ENCODE results near the gene DHX35. TPM values are rescaled to one million over a fixed set of nuclear protein-coding genes. Genes with fewer than 3 reads are reported as not detected.

Gene DHX35
- total and polyA plus RNA-seq, 9 donors: 11.2 to 14.5 (median 12.0) TPM

DNA sequence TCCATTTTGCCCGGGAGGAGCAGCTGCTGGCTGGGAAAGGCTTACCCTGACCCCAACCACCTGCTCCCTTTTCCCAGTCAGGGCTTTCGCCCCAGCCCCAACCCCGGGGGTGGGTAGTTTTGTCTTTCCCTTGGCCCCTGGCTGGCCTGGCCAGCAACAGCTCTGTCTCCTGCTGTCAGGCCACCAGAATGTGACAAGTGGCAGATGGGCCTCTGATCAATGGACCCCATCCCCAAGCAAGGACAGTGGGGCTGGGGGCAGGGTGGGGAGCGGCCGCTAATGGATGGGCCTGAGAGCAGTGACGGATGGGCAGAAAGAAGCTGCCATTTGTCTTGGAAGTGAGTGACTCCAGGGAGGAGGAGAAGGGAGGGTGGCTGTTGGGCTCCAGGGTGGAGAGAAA lies 121.6 kb downstream of the DHX35 start:
- TF ChIP-seq EP300 (IDR thresholded peaks at IDR 0.05) (no peak), POLR2A (IDR thresholded peaks at IDR 0.05) (no peak)
- TF ChIP-seq, protein P1, sequence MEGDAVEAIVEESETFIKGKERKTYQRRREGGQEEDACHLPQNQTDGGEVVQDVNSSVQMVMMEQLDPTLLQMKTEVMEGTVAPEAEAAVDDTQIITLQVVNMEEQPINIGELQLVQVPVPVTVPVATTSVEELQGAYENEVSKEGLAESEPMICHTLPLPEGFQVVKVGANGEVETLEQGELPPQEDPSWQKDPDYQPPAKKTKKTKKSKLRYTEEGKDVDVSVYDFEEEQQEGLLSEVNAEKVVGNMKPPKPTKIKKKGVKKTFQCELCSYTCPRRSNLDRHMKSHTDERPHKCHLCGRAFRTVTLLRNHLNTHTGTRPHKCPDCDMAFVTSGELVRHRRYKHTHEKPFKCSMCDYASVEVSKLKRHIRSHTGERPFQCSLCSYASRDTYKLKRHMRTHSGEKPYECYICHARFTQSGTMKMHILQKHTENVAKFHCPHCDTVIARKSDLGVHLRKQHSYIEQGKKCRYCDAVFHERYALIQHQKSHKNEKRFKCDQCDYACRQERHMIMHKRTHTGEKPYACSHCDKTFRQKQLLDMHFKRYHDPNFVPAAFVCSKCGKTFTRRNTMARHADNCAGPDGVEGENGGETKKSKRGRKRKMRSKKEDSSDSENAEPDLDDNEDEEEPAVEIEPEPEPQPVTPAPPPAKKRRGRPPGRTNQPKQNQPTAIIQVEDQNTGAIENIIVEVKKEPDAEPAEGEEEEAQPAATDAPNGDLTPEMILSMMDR (IDR thresholded peaks at IDR 0.05): no peak
- Histone ChIP-seq H3K27me3 (no peaks in the 10 kb centered on the region), H3K4me1 (ENCODE audit: insufficient read depth) (no peaks in the 10 kb centered on the region), H3K9me3 (no peaks in the 10 kb centered on the region), H3K4me3 (no peak overlapping the region), H3K36me3 (no peaks in the 10 kb centered on the region), H3K27ac (no peak overlapping the region)
- intact Hi-C loops (cut with DNase I): no loop called here
- DNase-seq: no peak
- WGBS, 3 donors: 45 to 58% (median 47%) methylated on average over 6 of the region's 6 CpGs

DNA sequence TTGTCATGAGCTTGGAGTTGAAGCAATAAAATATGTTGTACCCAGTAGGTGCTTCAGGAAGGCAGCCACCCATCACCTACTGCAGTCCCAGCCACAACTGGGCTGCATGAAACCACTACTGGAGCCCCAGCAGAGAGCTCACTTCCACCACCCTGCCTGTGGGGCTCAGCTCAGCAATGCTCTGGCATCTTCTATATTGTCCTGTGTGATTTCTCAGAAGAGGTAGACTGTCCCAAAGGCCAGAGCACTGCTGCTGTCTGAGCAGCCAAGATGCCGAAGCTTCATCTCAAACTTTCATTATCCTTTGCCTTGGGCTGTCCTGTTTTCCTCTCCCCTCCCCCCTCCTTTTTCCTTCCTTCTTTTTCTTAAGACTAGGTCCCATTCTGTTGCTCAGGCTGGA lies 126.9 kb downstream of the DHX35 start:
- intact Hi-C loops (cut with DNase I): no loop called here
- TF ChIP-seq EP300 (IDR thresholded peaks at IDR 0.05) (no peak), POLR2A (IDR thresholded peaks at IDR 0.05) (no peak)
- TF ChIP-seq, protein P1 (IDR thresholded peaks at IDR 0.05): no peak
- no peaks in the 10 kb centered on the region for H3K36me3 ChIP-seq
- no peaks in the 10 kb centered on the region for H3K9me3 ChIP-seq
- no peaks in the 10 kb centered on the region for H3K27me3 ChIP-seq
- no peaks in the 10 kb centered on the region for H3K4me1 ChIP-seq (ENCODE audit: insufficient read depth)
- H3K27ac ChIP-seq: no peak overlapping the region
- DNase-seq: no peak
- no peak overlapping the region for H3K4me3 ChIP-seq
- 58 to 67% (median 60%) methylated on average over 1 of the region's 1 CpG for WGBS, 3 donors

Small RNA genes within 50 kb of the gene (small RNA-seq; reads per million reads assigned to genes)
- not detected for gene AL023803.1

Other genes starting within 250 kb of the DHX35 start
- not detected for gene SLC32A1, start 237.9 kb upstream of the DHX35 start, total RNA-seq
- gene SLC32A1, start 237.9 kb upstream of the DHX35 start, polyA plus RNA-seq: not detected
- 10 to 100 TPM in 4 of 7 donors, 1 to 10 TPM in 3; 6.2 to 12.3 (median 10.6) TPM for gene ACTR5, start 213.9 kb upstream of the DHX35 start, total RNA-seq
- 1 to 10 TPM; 6.8 to 7.1 TPM for gene ACTR5, start 213.9 kb upstream of the DHX35 start, polyA plus RNA-seq
- 10 to 100 TPM in 1 of 7 donors, 1 to 10 TPM in 4, under 1 TPM in 2; 0.92 to 56.4 (median 2.9) TPM for gene PPP1R16B, start 156.6 kb upstream of the DHX35 start, total RNA-seq
- gene PPP1R16B, start 156.6 kb upstream of the DHX35 start, polyA plus RNA-seq: 10 to 100 TPM in 1 of 2 donors, 1 to 10 TPM in 1; 2.5 to 11.2 TPM
- gene FAM83D, start 35.9 kb upstream of the DHX35 start, total RNA-seq: under 1 TPM in 6 of 7 donors, not detected in 1; 0.18 to 0.80 (median 0.56) TPM
- 1 to 10 TPM in 1 of 2 donors, under 1 TPM in 1; 0.52 to 2.5 TPM for gene FAM83D, start 35.9 kb upstream of the DHX35 start, polyA plus RNA-seq

Measured in ovary (tissue), 9 donors.